ENCODE data around the gene WDR88.
"Not testable (repeated sequence)": the region's sequence is repeated elsewhere in the genome, so short reads cannot be mapped to it uniquely, and the experiment has no call there.

The WDR88 gene

DNA sequence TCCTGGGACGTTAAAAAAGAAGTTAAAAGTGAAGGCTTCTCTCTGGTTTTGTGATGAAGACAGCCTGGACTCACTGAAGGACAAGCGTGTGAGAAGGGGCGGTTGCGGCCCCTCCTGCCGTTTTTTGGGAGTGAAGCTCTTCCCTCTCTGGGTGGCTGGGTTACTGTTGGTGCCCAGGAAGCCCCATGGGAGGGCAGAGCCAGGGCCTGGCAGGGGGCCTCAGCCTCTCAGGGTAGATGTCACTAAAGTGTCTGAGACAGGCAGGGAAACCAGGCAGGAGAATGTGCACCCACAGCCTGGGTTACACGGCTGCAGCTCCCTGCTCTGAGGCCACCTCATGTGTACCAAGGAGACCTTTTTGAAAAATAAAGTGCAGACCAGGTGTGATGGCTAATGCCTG lies 1.5 kb upstream of the WDR88 start:
- no peak for DNase-seq

GRCh38 chr19:33132425-33132824 lies 511 bp downstream of the WDR88 start:
- DNase-seq = no peak

- DNase-seq = no peak
Observed at GRCh38 chr19:33133438-33134031, 1.6 kb downstream of the WDR88 start.

GRCh38 chr19:33134571-33135041 lies 2.7 kb downstream of the WDR88 start:
- no peak for DNase-seq

GRCh38 chr19:33139165-33139564 lies 7.3 kb downstream of the WDR88 start:
- DNase-seq = no peak

DNA sequence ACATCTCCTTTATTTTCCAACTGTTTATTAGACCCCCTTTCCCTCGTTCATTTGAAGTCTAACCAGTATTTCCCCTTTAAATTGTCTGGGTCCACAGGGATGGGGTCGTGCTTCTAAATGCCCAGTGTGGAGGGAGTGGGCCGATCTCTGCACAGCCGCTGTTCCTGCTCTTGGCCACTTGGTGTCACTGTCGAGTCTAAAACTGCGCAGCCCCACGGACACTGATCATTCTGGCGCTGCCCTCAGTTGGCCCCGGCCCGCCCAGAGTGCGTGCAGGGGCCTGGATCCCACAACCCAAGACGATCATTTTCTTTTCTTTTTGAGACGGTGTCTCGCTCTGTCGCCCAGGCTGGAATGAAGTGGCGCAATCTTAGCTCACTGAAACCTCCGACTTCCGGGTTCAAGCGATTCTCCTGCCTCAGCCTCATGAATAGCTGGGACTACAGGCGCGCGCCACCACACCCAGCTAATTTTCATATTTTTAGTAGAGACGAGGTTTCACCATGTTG lies 12.0 kb downstream of the WDR88 start:
- no peak for DNase-seq

DNA sequence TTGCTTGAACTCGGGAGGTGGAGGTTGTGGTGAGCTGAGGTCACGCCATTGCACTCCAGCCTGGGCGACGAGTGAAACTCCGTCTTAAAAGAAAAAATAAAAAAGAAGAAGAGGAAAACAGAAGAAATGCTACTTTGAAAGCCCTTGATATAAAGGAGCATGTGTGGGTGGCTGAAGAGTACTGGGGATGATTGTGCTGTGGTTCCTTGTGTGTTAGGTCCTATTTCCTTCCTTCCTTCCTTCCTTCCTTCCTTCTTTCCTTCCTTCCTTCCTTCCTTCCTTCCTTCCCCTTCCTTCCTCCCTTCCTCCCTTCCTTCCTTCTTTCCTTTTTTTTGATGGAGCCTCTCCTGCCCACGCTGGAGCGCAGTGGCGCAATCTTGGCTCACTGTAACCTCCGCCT lies 14.3 kb downstream of the WDR88 start:
- DNase-seq = no peak

DNA sequence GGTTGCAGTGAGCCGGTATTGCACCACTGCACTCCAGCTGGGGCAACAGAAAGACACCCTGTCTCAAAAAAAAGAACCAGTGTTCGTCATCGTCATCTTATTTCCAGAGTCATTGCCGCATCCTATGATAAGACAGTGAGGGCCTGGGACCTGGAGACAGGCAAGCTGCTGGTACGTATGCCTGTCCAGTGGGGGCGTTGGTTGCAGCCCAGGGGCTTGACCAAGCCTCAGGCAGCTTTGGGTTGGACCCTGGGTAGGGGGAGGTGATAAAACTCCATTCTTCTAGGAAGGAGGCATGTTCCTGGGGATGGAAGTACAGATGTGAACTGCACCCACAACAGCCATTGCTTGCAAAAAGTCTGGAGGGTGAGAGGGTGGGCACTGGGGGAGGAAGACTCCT lies 15.6 kb downstream of the WDR88 start:
- DNase-seq = no peak

DNA sequence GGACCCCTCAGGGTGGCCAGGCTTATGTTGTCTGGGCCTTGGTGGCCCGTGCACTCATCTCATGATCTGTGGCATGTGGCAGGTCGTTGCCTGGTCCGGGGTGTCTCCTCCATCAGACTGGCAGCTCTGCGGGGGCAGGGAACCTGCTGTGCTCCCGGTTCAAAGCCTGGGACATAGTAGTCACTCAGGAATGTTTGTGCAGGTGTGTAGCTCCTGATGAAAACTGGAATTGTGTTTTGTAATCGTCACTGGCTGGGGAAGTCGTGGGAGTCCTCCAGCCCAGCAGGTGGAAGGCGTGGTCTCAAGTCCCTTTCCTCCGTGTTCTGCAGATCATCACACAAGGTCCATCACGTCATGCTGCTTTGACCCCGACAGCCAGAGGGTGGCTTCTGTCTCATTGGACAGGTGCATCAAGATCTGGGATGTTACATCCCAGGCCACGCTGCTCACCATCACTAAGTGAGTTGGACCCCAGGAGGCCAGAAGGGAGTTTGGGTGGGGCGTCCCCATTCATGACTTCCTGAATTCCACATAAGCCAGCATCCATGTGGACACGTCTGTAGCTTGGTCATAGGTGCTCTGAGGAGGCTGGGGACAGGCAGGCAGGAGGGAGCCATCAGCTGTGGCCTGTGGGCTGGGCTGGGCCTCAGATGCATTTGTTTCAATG lies 19.1 kb downstream of the WDR88 start:
- DNase-seq = no peak

DNA sequence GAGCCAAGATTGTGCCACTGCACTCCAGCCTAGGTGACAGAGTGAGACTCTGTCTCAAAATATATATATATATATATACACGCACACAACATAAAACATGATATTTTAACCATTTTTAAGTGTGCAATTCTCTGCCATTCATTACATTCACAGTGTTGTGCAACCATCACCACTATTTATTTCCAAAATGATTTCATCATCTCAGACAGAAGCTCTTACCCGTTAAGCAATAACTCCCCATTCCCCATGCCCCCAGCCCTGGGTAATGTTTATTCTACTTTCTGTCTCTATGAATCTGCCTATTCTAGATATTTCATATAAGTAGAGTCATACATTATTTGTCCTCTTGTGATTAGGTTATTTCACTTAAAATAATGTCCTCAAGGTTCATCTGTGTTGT lies 20.3 kb downstream of the WDR88 start:
- no peak for DNase-seq

- DNase-seq = not testable (repeated sequence)
Observed at GRCh38 chr19:33152625-33153024, 20.7 kb downstream of the WDR88 start.

GRCh38 chr19:33154313-33154712 lies 22.4 kb downstream of the WDR88 start:
- not testable (repeated sequence) for DNase-seq

DNA sequence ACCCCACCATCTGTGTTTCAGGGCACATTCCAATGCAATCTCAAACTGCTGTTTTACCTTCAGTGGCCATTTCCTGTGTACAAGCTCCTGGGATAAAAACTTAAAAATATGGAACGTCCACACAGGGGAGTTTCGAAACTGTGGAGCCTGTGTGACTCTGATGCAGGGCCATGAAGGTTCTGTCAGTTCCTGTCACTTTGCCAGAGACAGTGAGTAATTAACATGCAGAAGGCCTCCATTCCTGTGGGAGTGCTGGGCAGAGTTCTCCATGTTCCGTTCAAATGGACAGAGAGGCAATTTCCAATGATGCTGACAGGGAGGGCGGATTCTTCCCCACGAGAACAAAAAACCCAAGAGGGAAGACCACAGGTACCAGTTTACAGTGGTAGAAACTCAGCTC lies 24.4 kb downstream of the WDR88 start:
- DNase-seq = no peak

DNA sequence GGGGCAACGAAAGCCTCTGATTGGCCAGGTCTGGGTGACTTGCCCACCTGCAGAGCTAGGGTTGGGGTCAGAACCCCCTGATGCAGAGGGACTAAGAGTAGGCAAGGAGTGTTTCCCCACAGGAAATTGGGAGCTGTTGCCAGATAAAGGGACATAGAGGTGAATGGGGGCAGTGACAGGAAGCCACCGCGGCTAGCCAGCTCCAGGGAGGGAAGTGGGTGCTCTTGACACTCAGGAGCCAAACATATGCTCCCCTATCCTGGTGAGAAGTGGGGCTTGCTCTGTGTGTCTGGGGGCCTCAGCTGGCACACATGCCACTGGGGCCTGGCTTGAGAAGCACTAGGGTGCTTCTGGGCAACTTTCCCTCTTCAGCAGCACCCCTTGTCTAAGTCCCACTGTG lies 26.0 kb downstream of the WDR88 start:
- DNase-seq = no peak

GRCh38 chr19:33158365-33158764 lies 26.5 kb downstream of the WDR88 start:
- DNase-seq = no peak

DNA sequence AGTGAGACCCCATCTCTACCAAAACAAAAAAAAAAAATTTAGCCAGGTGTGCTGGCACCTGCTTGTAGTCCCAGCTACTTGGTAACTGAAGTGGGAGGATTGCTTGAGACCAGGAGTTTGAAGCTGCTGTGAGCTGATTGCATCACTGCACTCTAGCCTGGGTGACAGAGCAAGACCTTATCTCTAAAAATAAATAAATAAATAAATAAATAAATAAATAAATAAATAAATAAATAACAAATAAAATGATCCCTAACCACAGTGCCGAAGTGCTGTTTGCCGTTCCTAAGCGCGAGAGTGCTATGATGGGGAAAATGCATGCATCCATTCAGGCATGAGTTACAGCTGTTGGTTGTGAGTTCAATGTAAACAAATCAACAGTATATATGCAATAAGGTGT lies 27.2 kb downstream of the WDR88 start:
- DNase-seq = no peak

GRCh38 chr19:33159893-33160292 lies 28.0 kb downstream of the WDR88 start:
- DNase-seq = no peak

- DNase-seq = no peak
Observed at GRCh38 chr19:33161201-33161600, 29.3 kb downstream of the WDR88 start.

GRCh38 chr19:33163481-33163880 lies 31.6 kb downstream of the WDR88 start:
- DNase-seq = no peak

DNA sequence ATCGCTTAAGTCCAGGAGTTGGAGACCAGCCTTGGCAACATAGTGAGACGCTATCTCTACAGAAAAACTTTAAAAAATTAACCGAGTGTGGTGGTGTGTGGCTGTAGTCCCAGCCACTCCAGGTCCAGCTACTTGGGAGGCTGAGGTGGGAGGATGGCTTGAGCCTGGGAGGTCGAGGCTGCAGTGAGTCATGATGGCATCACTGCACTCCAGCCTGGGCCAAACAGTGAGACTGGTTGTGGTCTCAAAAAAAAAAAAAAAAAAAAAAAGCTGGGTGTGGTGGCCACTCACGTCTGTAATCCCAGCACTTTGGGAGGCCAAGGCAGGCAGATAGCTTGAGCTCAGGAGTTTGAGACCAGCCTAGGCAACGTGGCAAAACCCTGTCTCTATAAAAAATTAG lies 34.1 kb downstream of the WDR88 start:
- not testable (repeated sequence) for DNase-seq

DNA sequence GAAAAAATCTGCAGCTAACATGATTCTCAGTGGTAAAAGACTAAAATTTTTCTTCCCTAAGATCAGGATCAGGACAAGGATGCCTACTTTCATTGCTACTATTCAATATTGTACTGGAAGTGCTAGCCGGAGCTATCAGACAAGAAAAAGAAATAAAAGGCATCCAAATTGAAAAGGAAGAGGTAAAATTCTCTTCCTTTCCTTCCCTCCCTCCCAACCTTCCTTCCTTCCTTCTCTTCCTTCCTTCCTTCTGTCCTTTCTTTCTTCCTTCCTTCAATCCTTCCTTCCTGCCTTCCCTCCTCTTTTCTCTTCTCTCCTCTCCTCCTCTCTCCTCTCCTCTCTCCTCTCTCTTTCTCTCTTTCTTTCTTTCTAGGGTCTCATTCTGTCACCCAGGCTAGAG lies 35.5 kb downstream of the WDR88 start:
- DNase-seq = no peak

- DNase-seq = no peak
Observed at GRCh38 chr19:33168528-33168927, 36.6 kb downstream of the WDR88 start.

DNA sequence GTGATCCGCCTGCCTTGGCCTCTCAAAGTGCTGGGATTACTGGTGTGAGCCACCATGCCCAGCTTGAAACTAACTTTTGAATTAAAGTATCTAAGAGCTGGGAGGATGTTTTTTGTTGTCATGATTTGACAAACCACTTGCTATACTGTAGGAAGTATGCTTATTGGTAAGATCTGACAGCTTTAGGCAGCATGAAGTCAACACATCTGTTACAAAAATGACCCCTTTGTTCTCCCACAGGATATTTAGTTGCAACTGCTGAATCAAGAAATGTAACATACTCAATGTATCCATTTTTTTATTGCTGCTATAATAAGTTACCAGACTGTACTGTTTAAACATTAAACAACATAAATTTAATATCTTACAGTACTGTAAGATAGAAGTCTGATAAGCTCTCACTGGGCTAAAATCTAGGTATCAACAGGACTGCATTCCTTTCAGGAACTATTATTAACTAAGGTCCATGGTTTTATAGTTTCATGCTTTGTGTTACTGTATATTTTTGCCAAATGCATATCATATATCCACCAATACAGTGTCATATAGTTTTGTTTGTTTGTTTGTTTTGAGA lies 39.4 kb downstream of the WDR88 start:
- DNase-seq = no peak

DNA sequence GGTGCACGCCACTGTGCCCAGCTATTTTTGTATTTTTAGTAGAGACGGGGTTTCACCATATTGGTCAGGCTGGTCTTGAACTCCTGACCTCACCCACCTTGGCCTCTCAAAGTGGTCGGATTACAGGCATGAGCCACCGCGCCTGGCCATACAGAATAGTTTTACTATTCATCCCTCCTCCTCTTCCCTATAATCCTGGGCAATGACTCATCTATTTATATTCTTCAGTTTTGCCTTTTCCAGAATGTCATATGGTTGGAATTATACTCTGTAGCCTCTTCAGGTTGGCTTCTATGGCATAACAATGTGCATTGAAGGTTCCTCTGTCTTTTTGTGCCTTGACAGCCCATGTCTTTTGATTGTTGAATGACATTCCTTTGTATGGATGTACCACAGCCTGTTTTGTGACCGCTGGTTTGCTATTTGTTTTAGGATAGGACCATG lies 40.0 kb downstream of the WDR88 start:
- DNase-seq = no peak
